Mucosa of stomach (tissue), 1 donor: ENCODE results near the gene SLC4A8.

Experiments
- H3K27me3 ChIP-seq: one replicate; pipeline ENCODE4 v1.7.0; 2013; ENCODE audit warnings: mild to moderate bottlenecking, low read length; ENCODE audit not compliant: control insufficient read depth, insufficient read depth
- H3K36me3 ChIP-seq: one replicate; pipeline ENCODE4 v1.7.0; 2013; ENCODE audit warnings: low read length; ENCODE audit not compliant: control insufficient read depth, insufficient read depth
- H3K4me1 ChIP-seq: one replicate; pipeline ENCODE4 v1.7.0; 2013; ENCODE audit warnings: mild to moderate bottlenecking, low read length; ENCODE audit not compliant: control insufficient read depth, insufficient read depth
- H3K4me3 ChIP-seq: one replicate; pipeline ENCODE4 v1.7.0; 2013; ENCODE audit warnings: low read length
- H3K9ac ChIP-seq: one replicate; pipeline ENCODE4 v1.7.0; 2013; ENCODE audit warnings: mild to moderate bottlenecking, low read length, moderate library complexity
- H3K9me3 ChIP-seq: one replicate; pipeline ENCODE4 v1.7.0; 2013; ENCODE audit warnings: mild to moderate bottlenecking, low read length, moderate library complexity; ENCODE audit not compliant: control insufficient read depth
- donor health status: Pancreatic carcinoma.

SLC4A8 gene

DNA sequence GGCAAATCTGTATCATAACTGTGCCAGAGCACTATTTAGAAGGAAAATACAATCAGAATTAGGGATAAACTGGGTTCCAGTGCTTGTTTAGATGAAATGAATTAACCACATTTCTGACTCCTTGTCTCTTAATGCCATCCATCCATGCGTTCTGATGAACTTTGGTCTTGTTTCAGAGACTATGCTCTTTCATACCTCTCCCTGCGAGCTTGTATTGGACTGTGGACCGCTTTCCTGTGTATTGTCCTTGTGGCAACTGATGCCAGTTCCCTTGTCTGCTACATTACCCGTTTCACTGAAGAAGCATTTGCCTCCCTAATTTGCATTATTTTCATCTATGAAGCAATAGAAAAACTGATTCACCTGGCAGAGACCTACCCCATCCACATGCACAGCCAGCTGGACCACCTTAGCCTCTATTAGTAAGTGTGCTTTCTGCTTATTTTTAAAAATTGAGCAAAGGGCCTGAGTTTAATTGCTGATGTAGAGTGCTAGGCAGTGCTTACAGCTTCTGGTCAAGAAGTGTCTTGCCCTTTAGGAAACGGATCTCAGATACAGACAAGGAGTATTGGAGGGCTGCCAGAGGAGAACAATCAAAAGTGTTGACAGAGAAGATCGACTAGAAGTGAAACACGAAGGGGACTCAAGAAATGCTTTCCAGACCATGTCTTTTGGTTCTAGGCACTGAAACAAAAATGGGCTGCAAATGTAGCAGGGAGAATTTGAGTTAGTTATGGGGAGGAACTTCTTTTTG is 46.7 kb downstream of the SLC4A8 start:
- no peaks in the 10 kb centered on the region for H3K4me1 ChIP-seq

GRCh38 chr12:51472984-51473383 is 48.4 kb downstream of the SLC4A8 start:
- H3K4me1 ChIP-seq = no peaks in the 10 kb centered on the region
- no peak overlapping the region for H3K9ac ChIP-seq
- no peaks in the 10 kb centered on the region for H3K9me3 ChIP-seq
- no peaks in the 10 kb centered on the region for H3K36me3 ChIP-seq
- no peaks in the 10 kb centered on the region for H3K27me3 ChIP-seq
- no peak overlapping the region for H3K4me3 ChIP-seq

More for the DNA sequence above, 46.7 kb downstream of the SLC4A8 start:
- Histone ChIP-seq H3K9me3 (no peaks in the 10 kb centered on the region), H3K36me3 (no peaks in the 10 kb centered on the region), H3K4me3 (no peak overlapping the region), H3K27me3 (no peaks in the 10 kb centered on the region), H3K9ac (no peak overlapping the region)

DNA sequence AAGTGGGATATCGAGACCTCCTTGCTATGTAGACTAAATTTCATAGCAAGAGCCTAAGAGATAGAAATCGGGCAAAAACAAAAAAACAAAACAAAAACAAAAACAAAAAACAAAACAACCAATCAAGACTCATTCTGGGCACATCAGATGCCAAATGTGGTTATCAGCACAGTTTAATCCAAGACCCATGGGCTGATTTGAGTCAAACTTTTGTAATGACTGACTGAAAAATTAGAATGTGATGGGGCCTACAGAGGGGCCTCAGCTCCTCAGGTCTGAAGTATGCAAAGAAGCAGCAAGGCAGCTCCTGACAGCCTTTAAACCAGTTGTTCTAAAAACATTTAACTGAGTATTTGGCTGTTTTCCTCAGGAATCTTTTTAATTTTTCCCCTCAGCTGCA is 49.3 kb downstream of the SLC4A8 start:
- Histone ChIP-seq H3K36me3 (no peaks in the 10 kb centered on the region), H3K4me1 (no peaks in the 10 kb centered on the region), H3K27me3 (no peaks in the 10 kb centered on the region), H3K9ac (no peak overlapping the region), H3K4me3 (no peak overlapping the region), H3K9me3 (no peaks in the 10 kb centered on the region)

- no peaks in the 10 kb centered on the region for H3K36me3 ChIP-seq
- H3K4me1 ChIP-seq = no peaks in the 10 kb centered on the region
- no peak overlapping the region for H3K9ac ChIP-seq
- H3K4me3 ChIP-seq = no peak overlapping the region
- H3K27me3 ChIP-seq = no peaks in the 10 kb centered on the region
- no peaks in the 10 kb centered on the region for H3K9me3 ChIP-seq
Observed at GRCh38 chr12:51475543-51475942, 50.9 kb downstream of the SLC4A8 start.

DNA sequence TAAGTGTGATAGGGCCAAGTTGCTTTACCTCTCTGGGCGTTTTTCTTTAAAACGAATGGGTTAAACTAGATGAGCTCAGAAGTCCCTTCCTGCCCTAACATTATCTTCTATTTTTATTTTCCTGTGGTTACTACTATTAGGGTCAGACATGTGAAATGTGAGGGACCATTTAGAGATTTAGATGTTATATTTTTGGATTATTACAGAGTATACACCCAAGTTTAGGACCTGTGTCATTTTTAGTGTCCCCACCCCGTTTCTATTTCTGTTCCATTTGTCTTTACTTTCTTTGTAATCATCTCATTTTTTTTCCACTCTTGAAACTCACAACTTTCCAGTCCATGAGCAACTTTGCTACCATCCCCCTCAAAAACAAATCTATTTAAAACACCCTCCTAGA is 56.3 kb downstream of the SLC4A8 start:
- Histone ChIP-seq H3K9ac (no peak overlapping the region), H3K9me3 (no peaks in the 10 kb centered on the region), H3K27me3 (no peaks in the 10 kb centered on the region), H3K36me3 (no peaks in the 10 kb centered on the region), H3K4me3 (no peak overlapping the region), H3K4me1 (no peaks in the 10 kb centered on the region)

DNA sequence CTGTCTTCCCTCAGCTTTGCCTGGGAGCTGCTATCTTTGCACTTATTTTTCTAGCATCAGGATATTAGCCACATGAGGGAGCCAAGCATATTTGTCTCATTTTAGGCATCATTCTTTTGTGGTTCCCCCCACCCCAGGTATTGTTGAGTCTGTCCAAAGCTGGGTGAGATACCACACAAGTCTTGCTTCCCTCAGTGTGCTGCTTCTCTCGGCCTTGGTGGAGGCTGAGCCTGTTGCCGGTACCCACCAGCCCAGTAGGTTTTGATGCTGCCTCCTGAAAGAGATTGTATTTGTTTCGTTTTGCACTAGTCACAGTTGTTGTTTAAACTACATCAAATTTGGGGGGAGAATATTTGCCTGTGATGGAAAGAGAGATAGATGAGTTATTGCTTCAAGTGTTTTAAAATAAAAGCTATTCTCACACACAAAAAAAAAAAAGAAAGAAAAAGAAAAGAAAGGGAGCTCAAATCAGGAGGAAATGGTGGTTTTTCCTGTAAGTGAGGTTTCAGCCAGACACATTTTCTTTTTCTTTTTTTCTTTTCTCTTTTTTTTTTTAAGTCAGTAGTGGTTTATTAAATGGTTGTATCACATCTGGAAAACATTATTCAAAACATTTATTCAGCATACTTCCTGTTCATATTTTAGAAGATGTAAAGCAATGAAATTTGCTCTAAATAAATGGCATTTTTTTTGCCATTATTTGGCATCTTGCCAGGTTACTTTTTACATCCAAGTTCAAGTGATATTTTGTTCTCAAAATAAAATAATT is 58.5 kb downstream of the SLC4A8 start:
- Histone ChIP-seq H3K27me3 (no peaks in the 10 kb centered on the region), H3K9me3 (no peaks in the 10 kb centered on the region), H3K4me3 (no peak overlapping the region), H3K36me3 (no peaks in the 10 kb centered on the region), H3K4me1 (no peaks in the 10 kb centered on the region), H3K9ac (no peak overlapping the region)

- H3K9ac ChIP-seq = no peak overlapping the region
- no peaks in the 10 kb centered on the region for H3K27me3 ChIP-seq
- no peaks in the 10 kb centered on the region for H3K9me3 ChIP-seq
- H3K4me3 ChIP-seq = no peak overlapping the region
- H3K36me3 ChIP-seq = no peaks in the 10 kb centered on the region
- no peaks in the 10 kb centered on the region for H3K4me1 ChIP-seq
Observed at GRCh38 chr12:51484119-51484518, 59.5 kb downstream of the SLC4A8 start.

DNA sequence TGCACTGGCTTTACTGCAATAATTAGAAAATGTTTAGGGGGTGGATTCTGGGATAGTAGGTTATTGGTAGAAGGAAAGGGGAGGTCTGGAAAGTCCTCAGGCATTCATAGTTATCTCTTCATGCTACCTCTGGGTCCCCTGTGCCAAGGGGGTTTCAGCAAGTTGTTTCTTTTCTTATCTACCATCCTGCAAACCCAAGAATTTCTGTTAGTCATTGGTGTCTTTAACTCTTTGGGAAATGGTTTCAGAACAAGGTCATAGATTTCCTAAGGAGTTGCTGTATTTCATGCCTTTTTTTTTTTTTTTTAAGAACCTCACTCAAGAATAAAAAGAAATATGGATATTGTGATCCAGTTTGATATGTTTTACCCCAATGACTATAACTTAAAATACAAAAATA is 63.6 kb downstream of the SLC4A8 start:
- Histone ChIP-seq H3K36me3 (no peaks in the 10 kb centered on the region), H3K4me3 (no peak overlapping the region), H3K27me3 (no peaks in the 10 kb centered on the region), H3K4me1 (no peaks in the 10 kb centered on the region), H3K9ac (no peak overlapping the region), H3K9me3 (no peaks in the 10 kb centered on the region)

GRCh38 chr12:51493281-51493680 is 68.7 kb downstream of the SLC4A8 start:
- Histone ChIP-seq H3K4me1 (no peaks in the 10 kb centered on the region), H3K9me3 (no peaks in the 10 kb centered on the region), H3K27me3 (no peaks in the 10 kb centered on the region), H3K4me3 (no peak overlapping the region), H3K9ac (no peak overlapping the region), H3K36me3 (no peaks in the 10 kb centered on the region)

DNA sequence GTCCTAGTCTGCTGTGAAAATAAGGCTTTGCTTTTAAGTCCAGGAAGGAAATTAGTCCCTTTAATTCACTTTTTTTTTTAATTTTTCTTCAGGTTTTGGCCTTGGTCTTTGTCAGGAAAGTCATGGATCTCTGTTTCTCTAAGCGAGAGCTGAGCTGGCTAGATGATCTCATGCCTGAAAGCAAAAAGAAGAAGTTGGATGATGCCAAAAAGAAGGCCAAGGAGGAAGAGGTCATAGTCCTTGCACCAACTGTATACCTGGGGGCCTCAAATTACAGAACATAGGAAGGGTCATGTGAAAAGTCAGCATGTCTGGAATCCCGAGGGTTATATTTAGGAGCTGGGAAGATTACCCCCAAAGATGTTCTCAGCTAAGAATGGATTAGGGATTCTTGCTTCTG is 72.3 kb downstream of the SLC4A8 start:
- Histone ChIP-seq H3K36me3 (no peaks in the 10 kb centered on the region), H3K27me3 (no peaks in the 10 kb centered on the region), H3K9me3 (no peaks in the 10 kb centered on the region), H3K4me1 (no peaks in the 10 kb centered on the region), H3K4me3 (no peak overlapping the region), H3K9ac (no peak overlapping the region)

DNA sequence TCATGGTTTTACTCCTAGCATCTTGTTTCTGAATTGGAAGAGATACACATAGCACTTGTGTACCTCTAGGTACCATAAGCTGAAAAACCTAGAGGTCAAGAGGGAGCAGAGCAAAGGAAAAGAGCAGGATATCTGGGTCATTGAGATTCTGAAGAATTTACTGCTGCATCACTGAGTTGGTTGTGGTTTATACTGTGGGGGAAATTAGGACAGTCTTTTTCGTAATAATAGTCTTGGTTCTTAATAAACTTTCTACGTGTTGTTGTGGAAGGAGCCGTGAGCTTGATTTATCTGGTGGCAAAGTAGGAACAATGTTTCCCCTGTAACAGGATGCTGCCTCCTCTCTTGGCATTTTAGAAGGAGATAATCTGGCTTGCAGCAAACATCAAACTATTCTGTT is 80.2 kb downstream of the SLC4A8 start:
- Histone ChIP-seq H3K27me3 (no peaks in the 10 kb centered on the region), H3K4me3 (no peak overlapping the region), H3K4me1 (no peaks in the 10 kb centered on the region), H3K9ac (no peak overlapping the region), H3K9me3 (no peaks in the 10 kb centered on the region), H3K36me3 (no peaks in the 10 kb centered on the region)

DNA sequence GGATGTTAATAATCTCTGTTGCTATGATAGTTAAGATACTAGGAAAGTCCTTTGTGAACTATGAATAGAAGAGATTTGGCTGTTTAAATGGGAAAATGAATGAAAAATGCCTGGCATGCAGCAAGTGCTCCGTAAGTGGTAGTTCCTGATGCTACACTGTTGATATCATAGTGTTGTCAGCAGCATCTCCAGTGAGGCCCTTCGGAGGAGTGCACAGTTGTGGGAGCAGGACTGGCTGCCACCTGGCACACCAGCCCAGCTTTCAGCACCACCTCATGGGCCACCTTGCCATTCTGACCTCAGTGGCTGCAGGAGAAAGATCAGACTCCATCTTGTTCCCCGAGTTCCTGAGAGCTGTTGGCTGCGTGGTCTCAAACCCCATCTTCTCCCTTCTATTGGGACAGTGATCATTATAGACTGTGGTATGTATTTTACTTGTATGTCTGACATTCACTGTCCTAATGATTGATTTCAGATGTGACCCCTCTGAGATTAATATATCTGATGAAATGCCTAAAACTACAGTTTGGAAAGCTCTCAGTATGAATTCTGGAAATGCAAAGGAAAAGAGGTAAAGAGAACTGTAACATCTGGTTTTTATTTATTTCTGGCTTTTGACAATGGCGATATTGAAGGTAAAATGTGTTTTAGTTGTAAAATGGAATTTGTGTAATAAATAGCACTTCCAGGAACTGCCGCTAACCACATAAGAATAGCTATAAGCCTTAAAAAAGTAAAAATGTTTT is 80.9 kb downstream of the SLC4A8 start:
- Histone ChIP-seq H3K36me3 (no peaks in the 10 kb centered on the region), H3K9me3 (no peaks in the 10 kb centered on the region)

More for the DNA sequence above, 80.9 kb downstream of the SLC4A8 start:
- Histone ChIP-seq H3K4me3 (no peak overlapping the region), H3K27me3 (no peaks in the 10 kb centered on the region), H3K9ac (no peak overlapping the region), H3K4me1 (no peaks in the 10 kb centered on the region)
